GM23248 (cell line): ENCODE data around the gene RALGDS.

Experiments used
- EZH2 ChIP-seq: fragments of 200-600 bp; sonication (generic); IDR thresholded peaks from 2 replicates; pipeline ENCODE4 v1.6.1; 2018; ENCODE audit warnings: antibody characterized with exemption, mild to moderate bottlenecking; ENCODE audit not compliant: insufficient read depth, poor library complexity, severe bottlenecking
- EZH2phosphoT487 ChIP-seq: fragments of 200-600 bp; sonication (generic); IDR thresholded peaks from 2 replicates; pipeline ENCODE4 v1.6.1; 2018; ENCODE audit warnings: antibody characterized with exemption, moderate library complexity, mild to moderate bottlenecking, low read depth; ENCODE audit not compliant: insufficient read depth

GRCh38 chr9:133065070-133065388 is 56.0 kb downstream of the RALGDS start:
- TF ChIP-seq EZH2 (no peak), EZH2phosphoT487 (no peak)
